CD4-positive, alpha-beta T cell treated with Interleukin-4 for 1 hour (primary cell): ENCODE measurements around the gene NUTM2D.
A peak's percentile ranks its signal among the peaks of the same experiment; 100 is the strongest.
"Not testable (repeated sequence)": the region's sequence is repeated elsewhere in the genome, so short reads cannot be mapped to it uniquely, and the experiment has no call there.

Experiments used
- DNase-seq, 2 donors: peaks; one replicate each; pipeline ENCODE4 v3.0.0-alpha.2; 2020 to 2022

The NUTM2D gene

GRCh38 chr10:87357444-87357843 is at the start of gene NUTM2D:
TSS of gene NUTM2D (plus strand) at chr10:87357744. CDS start at chr10:87358266, 522 bp downstream.
- not testable (repeated sequence) for DNase-seq

GRCh38 chr10:87308702-87309101 is 48.8 kb upstream of the NUTM2D start:
- DNase-seq: not testable (repeated sequence)

- not testable (repeated sequence) for DNase-seq
These were observed 47.9 kb upstream of the NUTM2D start for GRCh38 chr10:87309657-87310056.

- DNase-seq: not testable (repeated sequence)
These were observed 46.0 kb upstream of the NUTM2D start for GRCh38 chr10:87311521-87311920.

GRCh38 chr10:87313649-87314359 is 43.7 kb upstream of the NUTM2D start:
- DNase-seq: not testable (repeated sequence)

- DNase-seq: not testable (repeated sequence)
These were observed 43.1 kb upstream of the NUTM2D start for GRCh38 chr10:87314360-87314973.

- not testable (repeated sequence) for DNase-seq
These were observed 36.0 kb upstream of the NUTM2D start for GRCh38 chr10:87321505-87321904.

- not testable (repeated sequence) for DNase-seq
These were observed 33.0 kb upstream of the NUTM2D start for GRCh38 chr10:87324559-87324958.

- DNase-seq: not testable (repeated sequence)
These were observed 29.6 kb upstream of the NUTM2D start for GRCh38 chr10:87327958-87328357.

- DNase-seq: not testable (repeated sequence)
These were observed 28.4 kb upstream of the NUTM2D start for GRCh38 chr10:87329131-87329530.

GRCh38 chr10:87332687-87333086 is 24.9 kb upstream of the NUTM2D start:
- DNase-seq: not testable (repeated sequence)

- not testable (repeated sequence) for DNase-seq
These were observed 17.1 kb upstream of the NUTM2D start for GRCh38 chr10:87340411-87340810.

GRCh38 chr10:87341546-87342142 is 15.9 kb upstream of the NUTM2D start:
- DNase-seq: not testable (repeated sequence)

- peak; percentile 88 to 92 for DNase-seq
These were observed 15.3 kb upstream of the NUTM2D start for GRCh38 chr10:87342249-87342710.

GRCh38 chr10:87342711-87343258 is 14.8 kb upstream of the NUTM2D start:
- peak; percentile 85 for DNase-seq

- DNase-seq: not testable (repeated sequence)
These were observed 11.8 kb upstream of the NUTM2D start for GRCh38 chr10:87345743-87346142.

GRCh38 chr10:87350161-87350560 is 7.4 kb upstream of the NUTM2D start:
- not testable (repeated sequence) for DNase-seq

- not testable (repeated sequence) for DNase-seq
These were observed 4.7 kb upstream of the NUTM2D start for GRCh38 chr10:87352825-87353224.

GRCh38 chr10:87355110-87355509 is 2.4 kb upstream of the NUTM2D start:
- not testable (repeated sequence) for DNase-seq

GRCh38 chr10:87358159-87358558 is 615 bp downstream of the NUTM2D start:
- DNase-seq: not testable (repeated sequence)

GRCh38 chr10:87369514-87370112 is 12.1 kb downstream of the NUTM2D start:
- not testable (repeated sequence) for DNase-seq

GRCh38 chr10:87374091-87374490 is 16.5 kb downstream of the NUTM2D start:
- DNase-seq: not testable (repeated sequence)

GRCh38 chr10:87379115-87379514 is 21.6 kb downstream of the NUTM2D start:
- not testable (repeated sequence) for DNase-seq
